ENCODE data around the gene RELB. TPM values are rescaled to one million over a fixed set of nuclear protein-coding genes. Genes with fewer than 3 reads are reported as not detected.
A peak's percentile ranks its signal among the peaks of the same experiment; 100 is the strongest.

RELB gene
- total and polyA plus RNA-seq, 10 of the 15 experiments (the other 5 are each of a cell fraction or from before 2014, with no cell fraction given): 0.66 to 43.8 (median 12.8) TPM

GRCh38 chr19:45038931-45039893 lies 37.9 kb downstream of the RELB start, which contains the start of gene CLASRP (continued):
- TF ChIP-seq CUX1 (IDR thresholded peaks at IDR 0.05; ENCODE audit: insufficient replicate concordance, low read depth, low read length) (no peak), RBBP5 (conservative IDR thresholded peaks at IDR 0.05) (no peak), MYB (IDR thresholded peaks at IDR 0.05; ENCODE audit: borderline replicate concordance, low read depth, low read length) (no peak), MEF2B (IDR thresholded peaks at IDR 0.05; ENCODE audit: partially characterized antibody, poor library complexity, severe bottlenecking) (no peak), SREBF1 (IDR thresholded peaks at IDR 0.05; ENCODE audit: low read length) (no peak), PRDM15 (CRISPR knock-in tag; IDR thresholded peaks at IDR 0.05) (no peak), FOXK2 (IDR thresholded peaks at IDR 0.05) (no peak), YY1 (IDR thresholded peaks at IDR 0.05; ENCODE audit: low read depth, low read length) (no peak; the same call in 1 of the 2 replicates), NKRF (conservative IDR thresholded peaks at IDR 0.05) (peak; percentile 88), YBX1 (IDR thresholded peaks at IDR 0.05) (no peak), ZNF207 (IDR thresholded peaks at IDR 0.05; ENCODE audit: borderline replicate concordance) (no peak), GATAD2B (conservative IDR thresholded peaks at IDR 0.05; ENCODE audit: low read depth) (peak; percentile 72), CREM (IDR thresholded peaks at IDR 0.05; ENCODE audit: low read depth) (peak; percentile 50; the same call in 1 of the 2 replicates), IRF4 (IDR thresholded peaks at IDR 0.05; ENCODE audit: low read depth, low read length) (no peak), EGR1 (IDR thresholded peaks at IDR 0.05; ENCODE audit: borderline replicate concordance in 1 of 2, low read depth in 2 of 2, low read length in 2 of 2) (peak in 1 of 2 experiments; percentile 51; a peak in 1 of 3 replicates), RUNX3 (IDR thresholded peaks at IDR 0.05; ENCODE audit: low read length) (peak; percentile 21), MEF2A (IDR thresholded peaks at IDR 0.05; ENCODE audit: insufficient read depth, low read depth, low read length) (0 out of 2 replicates have a peak, but pooled peaks have one; percentile 53)
